GM21619 (cell line): ENCODE measurements around the gene CCL14.

Experiments used
- ATAC-seq: cut with Tn5 transposase; IDR thresholded peaks from one replicate; pipeline ENCODE4 v1.9.1; 2021; ENCODE audit not compliant: unreplicated experiment

Gene CCL14

DNA sequence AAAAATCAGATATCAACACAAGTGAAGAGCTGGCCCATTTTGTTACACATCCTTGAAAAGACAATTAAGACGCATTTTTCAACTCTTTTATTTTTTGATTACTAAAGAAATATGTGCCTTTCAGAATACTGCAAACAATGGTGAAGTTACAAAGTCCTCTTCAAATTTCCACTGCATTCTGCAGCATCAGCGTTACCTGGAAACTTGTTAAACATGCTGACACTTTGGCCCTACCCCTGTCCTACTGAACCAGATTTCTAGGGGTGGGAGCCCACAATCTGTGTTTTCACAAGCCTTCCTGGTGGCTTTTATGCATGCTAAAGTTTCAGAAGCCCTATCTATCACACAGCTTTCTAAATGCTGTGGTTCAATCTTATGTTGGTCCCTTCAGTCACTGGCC is 4.5 kb upstream of the CCL14 start:
- ATAC-seq: no peak

DNA sequence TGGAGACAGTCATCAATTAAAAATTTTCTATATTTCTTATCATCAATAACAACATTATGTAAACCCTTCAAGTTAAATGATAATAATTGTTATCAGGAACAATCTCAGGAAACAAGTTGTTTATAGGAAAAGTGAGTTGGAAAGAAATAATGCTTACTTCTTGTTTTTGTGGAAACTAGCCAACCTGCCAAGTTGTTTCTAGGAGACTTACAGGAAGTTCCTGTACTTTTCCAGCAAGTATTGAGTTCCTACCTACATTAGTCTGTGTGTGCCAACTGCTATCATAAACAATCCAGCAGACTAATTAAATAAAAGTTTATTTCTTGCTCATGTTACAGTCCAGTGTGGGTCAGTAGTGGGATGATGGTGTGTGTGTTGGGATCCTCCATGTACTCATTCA is 1.6 kb upstream of the CCL14 start:
- ATAC-seq: no peak

DNA sequence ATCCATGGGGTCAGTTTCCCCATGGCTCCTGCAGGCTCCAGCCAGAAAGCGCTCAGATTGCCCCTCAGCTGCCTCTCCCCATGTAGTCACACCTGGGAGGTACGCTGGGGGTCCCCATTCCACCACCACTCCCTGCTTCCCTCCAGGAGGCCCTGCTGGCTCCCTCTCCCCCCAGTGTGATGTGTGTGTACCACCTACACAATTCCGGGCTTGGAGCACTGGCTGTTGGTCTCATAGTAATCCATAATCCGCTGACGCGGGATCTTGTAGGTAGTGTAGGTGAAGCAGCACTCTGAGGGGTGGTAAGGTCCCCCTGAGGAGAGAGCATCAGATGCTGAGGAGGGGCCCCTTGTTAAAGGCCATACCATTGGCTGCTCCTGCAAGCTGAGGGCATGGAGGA is 2.4 kb downstream of the CCL14 start:
- ATAC-seq: no peak

- no peak for ATAC-seq
Observed at GRCh38 chr17:35982409-35983191, 3.9 kb downstream of the CCL14 start.

DNA sequence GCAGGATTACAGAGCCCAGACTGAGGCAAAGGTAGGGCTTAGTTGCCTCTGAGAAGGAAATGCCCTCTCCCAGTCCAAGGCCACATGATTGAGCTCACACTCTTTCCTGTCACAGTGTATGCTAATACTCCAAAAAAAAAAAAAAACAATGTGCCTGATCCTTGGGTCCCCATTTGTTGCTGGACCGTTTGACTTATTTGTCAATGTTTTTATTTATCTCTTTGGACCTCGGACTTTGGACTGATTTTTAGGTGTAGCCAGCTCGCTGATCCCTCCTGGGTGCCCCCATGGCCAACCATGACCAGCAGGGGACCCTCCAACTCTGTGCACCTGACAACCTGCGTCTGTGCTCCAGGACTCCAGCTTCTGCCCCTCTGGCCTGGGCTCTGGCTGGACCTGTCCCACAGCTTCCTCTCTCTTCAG is 4.6 kb downstream of the CCL14 start:
- ATAC-seq: no peak

GRCh38 chr17:35981246-35981645 is 5.3 kb downstream of the CCL14 start, which contains the start of gene CCL16:
Gene CCL16 (minus strand): TSS chr17:35981497. CDS start chr17:35981420, 77 bp downstream.
- ATAC-seq: no peak

DNA sequence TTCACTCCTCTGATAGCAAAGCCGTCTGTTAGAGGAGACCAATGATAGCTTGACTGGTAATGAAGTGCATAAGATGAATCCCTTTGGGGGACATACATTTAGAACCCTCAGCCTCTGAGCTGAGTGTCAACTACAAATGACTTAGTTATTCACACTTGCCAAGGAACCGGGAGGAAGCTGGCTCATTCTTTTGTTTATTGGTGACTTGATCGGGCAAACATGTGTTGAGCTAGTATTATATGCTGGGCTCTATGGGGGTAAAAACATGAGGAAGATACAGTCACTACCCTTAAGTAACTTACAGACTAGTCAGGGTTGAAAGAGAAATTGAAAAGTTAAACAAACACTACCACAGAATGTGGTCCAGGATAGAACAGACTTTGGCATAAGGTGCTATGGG is 8.2 kb downstream of the CCL14 start:
- ATAC-seq: no peak

GRCh38 chr17:35977509-35977908 is 9.0 kb downstream of the CCL14 start:
- ATAC-seq: no peak

- ATAC-seq: no peak
Observed at GRCh38 chr17:35973333-35974260, 12.9 kb downstream of the CCL14 start.

GRCh38 chr17:35972945-35973332 is 13.6 kb downstream of the CCL14 start:
- no peak for ATAC-seq

- no peak for ATAC-seq
Observed at GRCh38 chr17:35972535-35972934, 14.0 kb downstream of the CCL14 start.

DNA sequence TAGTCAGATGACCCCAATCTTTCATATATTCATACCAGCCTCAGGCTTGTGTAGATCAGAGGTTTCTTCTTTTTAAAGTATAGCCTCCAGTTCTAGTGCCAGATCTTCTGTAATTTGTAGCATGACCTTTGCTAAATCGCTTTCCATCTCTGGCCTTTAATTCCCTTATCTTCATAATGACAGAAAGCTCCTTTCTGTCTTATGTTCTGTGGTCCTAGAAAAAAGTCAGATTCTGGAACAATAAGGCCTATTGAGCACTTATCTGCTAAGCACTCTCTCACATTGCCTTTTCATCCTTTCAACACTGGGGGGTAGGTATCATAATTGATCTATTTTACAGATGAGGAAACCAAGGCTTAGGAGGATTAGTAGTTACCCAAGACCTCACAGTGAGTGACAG is 14.5 kb downstream of the CCL14 start:
- ATAC-seq: no peak

DNA sequence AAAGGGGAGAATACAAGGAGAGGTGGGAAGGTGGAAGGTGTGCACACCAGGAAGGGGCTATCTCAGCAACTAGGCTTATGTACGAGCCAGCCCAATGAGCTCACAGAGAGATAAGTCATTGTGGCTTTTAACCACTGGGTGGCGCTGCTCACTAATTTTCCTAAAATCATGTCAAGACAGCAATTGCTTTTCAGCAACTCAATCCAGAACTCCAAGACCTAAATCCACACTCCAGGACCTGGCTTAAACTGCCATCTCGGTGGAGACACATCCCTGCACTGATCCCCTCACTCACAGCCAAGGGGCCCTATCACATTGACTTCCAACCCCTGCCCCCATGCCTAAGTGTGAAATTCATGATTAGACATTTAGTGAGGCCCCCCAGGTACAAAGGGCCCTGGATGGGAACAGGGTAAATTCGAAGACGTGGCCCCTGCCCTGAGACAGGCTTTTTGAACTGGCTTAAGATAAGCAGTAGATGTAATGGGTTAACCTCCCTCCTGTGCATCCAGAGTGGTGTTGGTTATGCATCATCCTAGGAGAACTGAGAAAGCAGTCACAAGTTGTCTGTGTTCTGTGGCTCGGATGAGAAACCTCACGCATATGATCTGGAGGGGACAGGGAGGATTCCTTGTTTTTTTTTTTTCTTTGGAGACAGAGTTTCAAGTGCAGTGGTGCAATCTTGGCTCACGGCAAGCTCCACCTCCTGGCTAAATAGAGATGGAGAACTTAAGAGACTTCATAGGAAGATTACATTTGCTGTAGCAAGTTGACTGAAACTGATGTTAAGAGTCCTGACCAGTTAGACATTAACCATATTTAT is 16.8 kb downstream of the CCL14 start:
- ATAC-seq: no peak

DNA sequence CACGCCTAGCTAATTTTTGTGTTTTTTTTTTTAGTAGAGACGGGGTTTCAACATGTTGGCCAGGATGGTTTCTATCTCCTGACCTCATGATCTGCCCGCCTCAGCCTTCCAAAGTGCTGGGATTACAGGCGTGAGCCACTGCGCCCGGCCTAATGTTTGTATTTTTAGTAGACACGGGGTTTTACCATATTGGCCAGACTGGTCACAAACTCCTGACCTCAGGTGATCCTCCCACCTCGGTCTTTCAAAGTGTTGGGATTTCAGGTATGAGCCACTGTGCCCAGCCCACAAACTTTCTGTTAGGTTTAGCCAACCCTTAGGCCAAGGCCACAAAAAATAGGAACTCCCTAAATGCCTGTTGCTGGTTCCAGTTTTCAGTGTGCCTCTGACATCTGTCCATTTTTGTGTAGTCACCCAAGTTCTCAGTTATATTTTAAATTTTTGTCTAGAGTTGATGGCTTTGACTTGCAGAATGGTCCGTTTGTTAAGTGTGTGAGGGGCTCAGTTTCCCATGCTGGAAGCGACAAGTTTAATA is 17.9 kb downstream of the CCL14 start:
- no peak for ATAC-seq

DNA sequence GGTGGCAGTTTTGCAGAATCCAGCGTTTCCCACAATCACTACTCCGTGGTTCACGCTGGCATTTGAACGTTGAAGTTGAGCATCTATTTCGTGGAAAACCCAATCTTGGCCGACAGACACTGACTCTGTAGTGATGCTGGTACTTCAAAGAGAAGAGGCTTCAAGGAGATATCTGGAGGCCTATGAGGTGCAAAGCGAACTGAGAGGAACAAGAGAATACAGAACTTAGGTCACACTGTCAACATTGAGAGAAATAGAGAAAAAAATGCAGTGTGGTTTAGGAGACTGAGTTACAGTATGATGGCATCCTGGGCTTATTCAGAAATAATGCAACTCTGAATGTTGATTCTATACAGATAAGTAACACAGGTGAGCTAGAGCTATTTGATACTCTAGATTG is 21.3 kb downstream of the CCL14 start:
- no peak for ATAC-seq

GRCh38 chr17:35963663-35964062 is 22.9 kb downstream of the CCL14 start:
- ATAC-seq: no peak

- no peak for ATAC-seq
Observed at GRCh38 chr17:35953720-35954119, 32.8 kb downstream of the CCL14 start.

- no peak for ATAC-seq
Observed at GRCh38 chr17:35949401-35949800, 37.1 kb downstream of the CCL14 start.

- no peak for ATAC-seq
Observed at GRCh38 chr17:35948092-35948491, 38.4 kb downstream of the CCL14 start.

DNA sequence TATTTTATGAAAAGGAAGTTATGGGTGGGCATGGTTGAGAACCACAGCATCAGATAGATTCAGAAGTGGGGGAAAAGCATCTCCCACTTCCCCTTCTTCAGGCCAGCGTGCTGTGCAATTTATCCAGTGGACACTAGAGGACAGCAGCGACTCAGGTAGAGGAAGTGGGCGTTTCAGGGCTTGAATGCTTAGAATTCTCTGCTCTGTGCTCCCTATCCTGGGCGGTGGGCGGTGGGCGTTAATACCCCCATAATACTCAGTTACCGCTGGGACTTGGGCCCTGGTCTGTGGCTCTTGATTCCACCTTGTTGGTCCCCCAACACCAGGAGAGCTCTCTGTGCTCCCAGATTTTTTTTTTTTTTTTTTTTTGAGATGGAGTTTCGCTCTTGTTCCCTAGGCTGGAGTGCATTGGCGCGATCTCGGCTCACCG is 39.4 kb downstream of the CCL14 start:
- ATAC-seq: no peak

GRCh38 chr17:35944151-35944550 is 42.4 kb downstream of the CCL14 start:
- no peak for ATAC-seq
